Smooth muscle cell of bladder (primary cell): ENCODE measurements around the gene LRRC37B. TPM values are rescaled to one million over a fixed set of nuclear protein-coding genes. Genes with fewer than 3 reads are reported as not detected.

ENCODE experiments used
- total RNA-seq: library from RNA; depleted of rRNA; stranded (reverse); fragments of >200 nt; gene quantifications from 2 replicates; pipeline ENCODE4 v1.2.3, GENCODE V29; 2014

The LRRC37B gene
- 9.2 and 10.4 TPM in 2 replicates for total RNA-seq

DNA sequence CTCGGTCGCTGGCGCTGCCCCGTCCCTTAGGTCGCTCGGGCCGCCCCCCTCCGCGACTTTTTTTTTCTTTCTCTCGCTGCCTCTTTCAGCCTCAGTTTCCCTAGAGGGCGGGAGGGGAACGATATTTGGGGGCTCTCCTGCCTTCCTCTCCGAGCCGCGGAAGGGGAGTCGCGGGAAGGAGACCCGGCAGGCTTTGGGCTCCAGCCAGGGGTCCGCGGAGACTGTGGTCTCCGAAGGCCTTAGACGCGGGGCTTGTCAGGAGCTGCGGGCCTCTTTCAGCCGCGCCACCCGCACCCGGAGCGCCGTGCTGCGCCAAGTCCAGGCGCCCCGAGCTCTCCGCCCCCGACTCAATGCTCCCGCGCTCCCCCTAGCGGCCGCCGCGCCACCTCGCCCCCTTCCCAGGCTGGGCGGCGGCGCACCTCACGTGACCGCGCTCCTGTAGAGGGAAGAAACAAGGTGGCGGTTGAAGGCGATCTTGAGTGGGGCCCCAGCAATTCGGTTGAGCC is at the start of gene LRRC37B:
LRRC37B (plus strand) TSS at position 427 of the 506 bp plus-strand sequence. CDS start 14,010 bp downstream, outside the sequence.

Other genes starting within 250 kb of the LRRC37B start
- 84.2 and 93.1 TPM in 2 replicates for gene COPRS, start 148.1 kb upstream of the LRRC37B start, total RNA-seq
- 24.5 and 28.8 TPM in 2 replicates for gene UTP6, start 105.7 kb upstream of the LRRC37B start, total RNA-seq
- 13.8 and 14.2 TPM in 2 replicates for gene SUZ12, start 70.4 kb upstream of the LRRC37B start, total RNA-seq
- 40.5 and 43.2 TPM in 2 replicates for gene RHOT1, start 135.1 kb downstream of the LRRC37B start, total RNA-seq